CD4-positive, alpha-beta T cell treated with Interleukin-12 subunit alpha and Interleukin-12 subunit beta, for 1 hour (primary cell): ENCODE measurements around the gene IFRD2.
"Not testable (repeated sequence)": the region's sequence is repeated elsewhere in the genome, so short reads cannot be mapped to it uniquely, and the experiment has no call there.

ENCODE experiments used
- DNase-seq: peaks from one replicate; pipeline ENCODE4 v3.0.0-alpha.2; 2020

Gene IFRD2

GRCh38 chr3:50324351-50325112, 32.3 kb upstream of the IFRD2 start:
- DNase-seq = peak; percentile 70

GRCh38 chr3:50323614-50324199, 31.5 kb upstream of the IFRD2 start:
- DNase-seq = no peak

DNA sequence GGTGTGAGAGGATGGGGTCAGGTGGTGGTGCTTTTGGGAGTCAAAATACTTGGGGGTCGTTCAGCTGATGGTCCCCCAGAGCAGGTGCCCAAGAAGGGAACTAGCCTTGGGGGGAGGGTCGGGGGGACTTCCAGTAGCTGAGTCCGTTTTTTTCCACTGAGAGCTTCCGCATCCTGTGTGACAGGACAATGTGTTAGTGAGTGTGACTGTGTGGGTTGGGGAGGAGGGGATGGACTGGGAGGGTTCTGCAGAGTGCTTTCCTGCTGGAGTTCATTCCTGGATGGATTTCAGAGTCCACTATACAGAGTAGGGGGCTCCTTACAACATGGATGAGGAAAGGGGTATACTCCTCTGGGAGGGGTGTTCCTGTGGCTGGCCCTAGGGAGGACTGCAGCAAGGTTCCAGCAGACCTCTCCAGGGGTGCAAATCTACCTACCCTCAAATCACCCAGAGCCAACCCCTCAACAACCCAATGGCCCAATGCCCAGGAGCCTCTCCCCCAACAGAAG, 30.9 kb upstream of the IFRD2 start:
- DNase-seq = no peak

DNA sequence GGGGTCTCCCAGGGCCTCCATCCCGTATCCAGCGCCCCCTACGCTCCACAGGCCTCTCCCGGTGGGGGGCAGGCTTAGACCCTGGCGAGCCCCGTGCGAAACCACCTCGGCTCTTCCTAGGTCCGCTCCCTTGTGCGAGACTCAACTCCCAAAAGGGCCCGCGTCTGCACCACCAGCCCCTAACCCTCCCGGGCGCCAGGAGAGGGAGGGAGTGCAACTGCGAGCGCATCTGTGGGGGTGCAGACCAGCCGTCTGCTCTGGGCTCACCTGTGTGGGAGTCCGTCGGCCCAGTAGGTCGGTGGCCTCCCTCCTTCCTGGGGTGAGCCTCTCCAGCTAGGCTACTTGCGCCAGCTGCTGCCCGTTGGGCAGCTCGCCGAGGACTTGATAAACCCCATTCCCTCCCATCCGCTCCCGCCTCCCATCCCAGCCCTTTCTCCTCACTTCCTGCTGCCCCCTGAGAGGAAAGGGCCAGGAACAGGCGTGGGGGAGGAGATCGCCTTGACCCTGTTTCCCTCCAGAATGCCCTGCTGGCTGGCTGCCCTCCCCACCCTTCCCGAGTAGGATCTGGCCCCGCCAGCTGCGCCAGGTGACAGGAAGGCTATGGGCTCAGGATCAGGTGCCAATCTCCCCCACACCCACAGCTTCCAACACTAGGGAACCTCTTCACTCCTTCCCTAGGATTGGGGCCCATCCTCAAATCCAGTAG, 30.3 kb upstream of the IFRD2 start, which contains the start of gene HYAL2:
Gene HYAL2 (minus strand): TSS at position 360 of the 706 bp plus-strand sequence. CDS start 2,256 bp downstream, outside the sequence.
- no peak for DNase-seq

DNA sequence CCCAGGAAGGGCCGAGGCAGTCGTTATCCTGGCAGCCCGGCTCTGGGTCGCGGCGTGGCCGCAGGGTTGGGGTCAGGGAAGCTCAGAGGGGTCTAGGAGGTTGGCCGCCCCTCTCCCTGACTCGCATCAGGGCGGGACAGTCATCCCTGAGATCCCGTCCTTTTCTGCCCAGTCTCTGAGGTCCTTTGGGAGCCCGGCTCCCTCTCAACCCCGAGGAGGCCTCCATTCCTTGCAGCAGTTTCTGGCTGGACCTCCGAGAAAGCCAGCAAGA, 29.8 kb upstream of the IFRD2 start:
- no peak for DNase-seq

- peak; percentile 86 for DNase-seq
Measured at GRCh38 chr3:50321336-50322114, 29.3 kb upstream of the IFRD2 start.

DNA sequence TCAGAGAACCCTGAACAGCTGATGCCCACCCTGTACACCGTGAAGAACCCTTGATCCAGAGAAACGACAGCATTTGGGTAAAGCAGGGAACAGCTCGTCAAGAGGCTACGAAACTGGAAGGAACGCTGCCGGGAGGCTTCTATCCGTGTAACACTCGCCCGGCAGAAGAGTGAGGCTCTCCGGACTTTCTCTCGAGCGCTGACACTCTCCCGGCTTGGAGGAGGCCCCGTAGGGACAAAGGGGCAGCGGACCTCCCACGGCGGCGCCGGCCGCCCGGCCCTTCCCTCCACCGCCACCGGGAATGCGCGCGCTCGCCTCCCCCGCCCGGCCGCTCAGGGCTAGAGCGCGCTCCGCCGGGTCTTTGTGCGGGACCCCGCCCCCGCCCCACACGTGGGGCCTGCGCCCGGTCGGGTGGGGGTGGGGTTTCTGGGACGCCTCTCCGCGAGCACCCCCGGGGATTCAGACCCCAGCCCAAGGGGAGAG, 28.7 kb upstream of the IFRD2 start:
- no peak for DNase-seq

GRCh38 chr3:50319894-50320625, 27.8 kb upstream of the IFRD2 start:
- no peak for DNase-seq

DNA sequence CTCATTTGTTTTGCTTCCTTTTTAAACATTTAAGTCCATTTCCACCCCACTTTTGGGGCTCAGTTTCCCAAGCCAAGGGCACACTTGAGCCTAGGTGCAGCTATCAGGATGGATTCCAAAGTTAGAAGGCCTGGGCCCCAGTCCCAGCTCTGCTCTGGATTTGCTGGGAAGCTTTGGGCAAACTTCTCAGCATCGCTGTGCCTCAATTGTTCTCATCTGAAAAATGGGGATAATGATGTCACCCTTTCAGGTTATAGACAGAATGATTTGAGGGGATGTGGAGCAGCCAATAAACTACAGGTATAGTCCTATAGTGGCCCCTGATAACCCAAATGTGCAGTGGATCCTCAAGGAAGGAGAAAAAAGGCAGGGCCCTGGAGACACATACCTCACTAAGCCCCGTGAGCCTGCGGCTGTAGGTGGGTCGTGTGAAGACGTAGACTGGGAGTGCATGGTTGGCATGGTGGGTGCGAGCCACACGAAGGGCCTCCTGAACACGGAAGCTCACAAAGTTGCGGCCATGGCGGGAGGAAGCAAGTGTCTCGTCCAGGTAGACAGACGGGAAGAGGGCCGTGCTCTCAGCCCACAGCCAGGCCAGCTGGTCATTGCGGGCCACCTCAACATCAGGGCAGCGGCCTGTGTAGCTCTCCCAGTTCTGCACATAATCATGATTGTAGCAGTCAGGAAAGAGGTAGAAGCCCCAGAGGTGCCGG, 27.1 kb upstream of the IFRD2 start:
- no peak for DNase-seq

GRCh38 chr3:50318615-50319014, 26.4 kb upstream of the IFRD2 start:
- no peak for DNase-seq

GRCh38 chr3:50318163-50318562, 25.9 kb upstream of the IFRD2 start:
- DNase-seq = no peak

GRCh38 chr3:50317300-50317699, 25.1 kb upstream of the IFRD2 start:
- DNase-seq = no peak

DNA sequence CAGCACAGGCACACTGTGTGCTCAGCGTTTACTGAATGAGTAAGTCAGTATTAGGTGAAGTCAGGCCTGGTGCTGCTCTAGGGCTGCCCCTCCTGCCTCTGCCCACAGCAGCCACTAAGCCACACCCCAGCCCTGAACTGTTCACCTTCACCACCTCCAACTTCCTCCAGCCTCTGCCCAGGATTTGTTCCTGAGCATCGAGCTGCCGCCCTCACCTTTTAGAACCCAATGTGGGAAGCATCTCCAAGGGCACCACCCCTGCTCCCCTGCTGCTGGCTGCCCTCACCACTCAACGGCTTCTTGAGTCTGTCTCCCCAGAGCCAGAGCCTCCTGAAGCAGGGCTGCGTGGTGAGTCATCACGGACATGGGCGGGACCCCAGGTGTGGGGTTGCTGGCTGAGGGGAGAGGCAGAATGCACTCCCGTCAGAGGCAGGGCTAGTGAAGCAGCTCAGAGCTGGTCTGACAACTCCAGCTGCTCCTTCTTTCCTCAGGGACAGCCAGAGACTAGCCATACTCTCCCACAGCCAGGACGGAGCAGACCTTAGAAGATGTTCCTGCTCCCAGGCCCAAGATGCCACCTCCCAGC, 24.5 kb upstream of the IFRD2 start:
- DNase-seq = peak; percentile 80

- DNase-seq = no peak
Measured at GRCh38 chr3:50314816-50315215, 22.6 kb upstream of the IFRD2 start.

DNA sequence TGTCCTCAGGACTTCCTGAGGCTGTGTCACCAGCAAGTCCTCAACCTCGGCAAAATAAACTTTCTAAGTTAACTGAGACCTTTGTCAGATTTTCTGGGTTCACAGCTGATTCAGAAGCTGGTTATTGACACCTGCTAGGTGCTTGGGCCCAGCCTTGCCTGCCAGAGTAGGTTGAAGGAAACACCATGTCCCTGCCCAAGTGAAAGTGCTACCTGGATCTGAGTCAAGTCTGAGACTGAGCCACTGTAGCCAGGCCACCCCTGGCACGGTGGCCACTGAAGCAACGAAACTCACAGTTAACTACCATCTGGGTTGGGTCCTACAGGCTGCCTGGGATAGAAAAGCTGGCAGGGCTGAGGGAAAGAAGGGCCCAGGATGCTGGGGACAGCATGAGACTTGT, 22.1 kb upstream of the IFRD2 start:
- no peak for DNase-seq

- not testable (repeated sequence) for DNase-seq
Measured at GRCh38 chr3:50312041-50312440, 19.8 kb upstream of the IFRD2 start.

DNA sequence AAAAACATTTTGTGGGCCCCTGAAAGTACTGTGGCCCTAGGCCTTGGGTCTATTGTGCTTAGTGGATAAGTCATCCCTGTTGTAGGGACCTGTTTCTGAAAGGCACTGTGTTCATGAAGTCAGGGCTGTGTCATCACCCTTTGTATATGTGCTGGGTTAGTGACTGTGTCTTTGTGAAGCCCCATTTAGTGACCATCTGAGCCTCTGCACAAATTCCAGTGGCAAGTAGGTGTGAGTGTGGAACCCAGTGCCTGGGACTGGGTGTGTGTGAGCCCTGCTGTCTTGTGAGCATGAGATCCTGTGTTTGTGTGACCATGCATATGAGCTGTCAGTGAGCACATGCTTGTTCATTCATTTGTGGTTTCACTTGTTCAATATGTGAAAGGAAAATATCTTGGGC, 12.4 kb upstream of the IFRD2 start:
- DNase-seq = no peak

DNA sequence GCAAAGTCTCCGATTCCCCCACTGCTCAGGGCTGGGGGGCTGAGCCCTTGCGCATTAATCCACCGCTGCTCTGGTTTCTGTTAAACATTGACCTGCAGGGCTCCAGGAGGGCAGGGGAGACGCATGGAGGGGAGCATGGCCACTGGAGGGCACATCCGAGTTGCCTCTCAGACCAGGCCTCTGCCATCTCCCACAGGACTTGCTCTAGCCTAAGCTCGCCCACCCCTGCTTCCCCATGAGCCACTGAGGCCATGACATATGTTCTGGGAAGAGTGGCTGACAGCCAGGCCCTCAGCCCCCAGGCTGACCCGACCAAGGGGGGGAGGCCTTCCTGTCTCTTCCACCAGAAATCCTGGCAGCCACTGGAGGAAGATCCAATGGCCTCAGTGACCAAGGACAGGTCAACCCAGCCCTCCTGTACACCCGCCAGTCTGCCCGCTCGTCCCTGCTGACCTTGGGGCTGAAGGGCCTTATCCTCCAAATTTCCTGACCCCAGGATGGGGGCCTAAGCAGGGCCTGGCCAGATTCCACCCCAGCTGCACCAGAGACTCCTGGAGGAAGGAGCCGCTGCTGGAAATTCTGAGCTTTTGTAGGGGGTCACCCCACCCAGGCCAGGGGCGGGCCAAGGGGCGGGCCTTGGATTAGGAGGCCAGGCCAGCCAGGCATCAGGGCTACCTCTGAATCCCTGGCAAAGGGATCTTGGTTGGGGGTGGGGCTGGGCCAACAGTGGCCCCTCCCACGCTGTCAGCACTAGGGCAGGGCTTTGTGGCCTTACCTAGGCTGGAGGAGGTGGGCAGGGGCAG, 11.0 kb upstream of the IFRD2 start, which contains the start of gene HYAL1:
Gene HYAL1 (minus strand): TSS at position 562 of the 803 bp plus-strand sequence. CDS start 618 bp downstream, outside the sequence.
- DNase-seq = no peak

- DNase-seq = no peak
Measured at GRCh38 chr3:50302095-50303012, 10.1 kb upstream of the IFRD2 start.
